WTC11 (cell line): ENCODE results near the gene UBR2. TPM values are rescaled to one million over a fixed set of nuclear protein-coding genes. Genes with fewer than 3 reads are reported as not detected.
"Not testable (repeated sequence)": the region's sequence is repeated elsewhere in the genome, so short reads cannot be mapped to it uniquely, and the experiment has no call there.

Experiments used
- ATAC-seq: fragments of 200-7000 bp; cut with Tn5 transposase; 2 replicates; pipeline ENCODE4 v1.10.0; 2021; ENCODE audit warnings: mild to moderate bottlenecking, moderate library complexity
- CTCF ChIA-PET: fragments of 300-600 bp; sonication (Branson Sonifier 250); formaldehyde crosslinking; loops from one replicate; lab custom pipeline; 2021; ENCODE audit warnings: antibody characterized with exemption; lab: Charles Lee
- POLR2A ChIA-PET: fragments of 350-600 bp; sonication (Branson Sonifier 250); formaldehyde crosslinking; loops from one replicate; lab custom pipeline; 2021; ENCODE audit warnings: antibody characterized with exemption; lab: Charles Lee
- DNase-seq: peaks from one replicate; pipeline ENCODE4 v3.0.0; 2021; ENCODE audit warnings: low spot score
- H3K27ac Mint-ChIP-seq: 2 replicates; pipeline ENCODE4 v1.8.0; 2021; ENCODE audit warnings: mixed read lengths
- H3K27me3 Mint-ChIP-seq: 2 replicates; pipeline ENCODE4 v1.8.0; 2021; ENCODE audit warnings: low read depth, mild to moderate bottlenecking, moderate library complexity, mixed read lengths
- H3K36me3 Mint-ChIP-seq: 2 replicates; pipeline ENCODE4 v1.8.0; 2021; ENCODE audit warnings: mixed read lengths
- H3K4me1 Mint-ChIP-seq: 2 replicates; pipeline ENCODE4 v1.8.0; 2022; ENCODE audit warnings: mixed read lengths
- H3K4me3 Mint-ChIP-seq: 2 replicates; pipeline ENCODE4 v1.8.0; 2021; ENCODE audit warnings: mild to moderate bottlenecking, moderate library complexity, mixed read lengths
- H3K9me3 Mint-ChIP-seq: 2 replicates; pipeline ENCODE4 v1.8.0; 2021; ENCODE audit warnings: mixed read lengths
- ATF3 ChIP-seq: sonication (generic); formaldehyde crosslinking; conservative IDR thresholded peaks from 2 replicates; pipeline ENCODE4 v1.8.1; 2022; ENCODE audit warnings: mild to moderate bottlenecking, missing genetic modification reagents
- FOXJ3 ChIP-seq: sonication (generic); formaldehyde crosslinking; IDR thresholded peaks from 2 replicates; pipeline ENCODE4 v1.9.0; 2021; ENCODE audit warnings: missing genetic modification reagents, mild to moderate bottlenecking, borderline replicate concordance
- FOXK1 ChIP-seq: sonication (generic); formaldehyde crosslinking; IDR thresholded peaks from 2 replicates; pipeline ENCODE4 v1.8.0; 2022; ENCODE audit warnings: mild to moderate bottlenecking, moderate library complexity, missing genetic modification reagents
- GABPB1 ChIP-seq: sonication (generic); formaldehyde crosslinking; IDR thresholded peaks from 2 replicates; pipeline ENCODE4 v1.8.1; 2023; ENCODE audit warnings: mild to moderate bottlenecking, missing genetic modification reagents
- HMGXB4 ChIP-seq: sonication (generic); formaldehyde crosslinking; IDR thresholded peaks from 2 replicates; pipeline ENCODE4 v1.8.1; 2023; ENCODE audit warnings: mild to moderate bottlenecking, moderate library complexity, missing genetic modification reagents
- IRF2 ChIP-seq: sonication (generic); formaldehyde crosslinking; IDR thresholded peaks from 2 replicates; pipeline ENCODE4 v1.8.0; 2022; ENCODE audit warnings: low read depth, missing genetic modification reagents, borderline replicate concordance
- MLX ChIP-seq: sonication (generic); formaldehyde crosslinking; IDR thresholded peaks from 2 replicates; pipeline ENCODE4 v1.8.1; 2023; ENCODE audit warnings: mild to moderate bottlenecking, missing genetic modification reagents, moderate library complexity
- MXD4 ChIP-seq: fragments of 250-450 bp; sonication (Bioruptor Pico); IDR thresholded peaks from 2 replicates; pipeline ENCODE4 v1.8.0; 2021; ENCODE audit warnings: mild to moderate bottlenecking, moderate library complexity, borderline replicate concordance
- RELA ChIP-seq: sonication (generic); formaldehyde crosslinking; IDR thresholded peaks from 2 replicates; pipeline ENCODE4 v1.8.1; 2022; ENCODE audit warnings: missing genetic modification reagents, mild to moderate bottlenecking, borderline replicate concordance
- SMAD4 ChIP-seq: sonication (generic); formaldehyde crosslinking; IDR thresholded peaks from 2 replicates; pipeline ENCODE4 v1.8.0; 2022; ENCODE audit warnings: mild to moderate bottlenecking, missing genetic modification reagents
- TP53 ChIP-seq: sonication (generic); formaldehyde crosslinking; IDR thresholded peaks from 2 replicates; pipeline ENCODE4 v1.8.1; 2023; ENCODE audit warnings: mild to moderate bottlenecking, missing genetic modification reagents
- ZNF121 ChIP-seq: sonication (generic); formaldehyde crosslinking; IDR thresholded peaks from 2 replicates; pipeline ENCODE4 v1.8.0; 2023; ENCODE audit warnings: missing genetic modification reagents
- ZNF219 ChIP-seq: sonication (generic); formaldehyde crosslinking; IDR thresholded peaks from 2 replicates; pipeline ENCODE4 v1.8.0; 2023; ENCODE audit warnings: missing genetic modification reagents, mild to moderate bottlenecking, borderline replicate concordance
- total RNA-seq: library from RNA; stranded (reverse); gene quantifications from 3 replicates; pipeline ENCODE4 v1.2.3, GENCODE V29; 2021
- TF ChIP-seq, protein P1 (sequence below): sonication (generic); formaldehyde crosslinking; IDR thresholded peaks from 2 replicates; pipeline ENCODE4 v1.8.1; 2023; ENCODE audit warnings: mild to moderate bottlenecking, missing genetic modification reagents, borderline replicate concordance
- TF ChIP-seq, protein P2 (sequence below): sonication (generic); formaldehyde crosslinking; IDR thresholded peaks from 2 replicates; pipeline ENCODE4 v1.8.0; 2023; ENCODE audit warnings: missing genetic modification reagents, mild to moderate bottlenecking, borderline replicate concordance
- TF ChIP-seq, protein P3 (sequence below): sonication (generic); formaldehyde crosslinking; IDR thresholded peaks from 2 replicates; pipeline ENCODE4 v1.8.1; 2023; ENCODE audit warnings: mild to moderate bottlenecking, missing genetic modification reagents

The UBR2 gene
- total RNA-seq, 1 experiment from 2014 or later: 18.8 TPM

- H3K27ac Mint-ChIP-seq, H3K4me3 Mint-ChIP-seq, H3K9me3 Mint-ChIP-seq, ATAC-seq, DNase-seq, H3K4me1 Mint-ChIP-seq, POLR2A ChIA-PET, H3K36me3 Mint-ChIP-seq: not testable (repeated sequence)
- peaks cover 16% of the 10 kb centered on the region for H3K27me3 Mint-ChIP-seq
- CTCF ChIA-PET: interaction anchor here (7.8 kb wide), 1 partner anchor 12 kb away, joined by 82 read pairs; no protein-coding TSS in a partner anchor
These were observed 4.6 kb upstream of the UBR2 start for GRCh38 chr6:42559276-42559675.

GRCh38 chr6:42561986-42562385 is 1.8 kb upstream of the UBR2 start:
- Mint-ChIP-seq H3K4me3 (no peak overlapping the region), H3K27me3 (peaks cover 4% of the 10 kb centered on the region; the same call in 1 of the 2 replicates), H3K36me3 (0 out of 2 replicates have a peak, but pooled peaks cover 5% of the 10 kb centered on the region), H3K9me3 (no peaks in the 10 kb centered on the region), H3K4me1 (peaks cover 8% of the 10 kb centered on the region), H3K27ac (no peak overlapping the region)
- TF ChIP-seq, protein P1, sequence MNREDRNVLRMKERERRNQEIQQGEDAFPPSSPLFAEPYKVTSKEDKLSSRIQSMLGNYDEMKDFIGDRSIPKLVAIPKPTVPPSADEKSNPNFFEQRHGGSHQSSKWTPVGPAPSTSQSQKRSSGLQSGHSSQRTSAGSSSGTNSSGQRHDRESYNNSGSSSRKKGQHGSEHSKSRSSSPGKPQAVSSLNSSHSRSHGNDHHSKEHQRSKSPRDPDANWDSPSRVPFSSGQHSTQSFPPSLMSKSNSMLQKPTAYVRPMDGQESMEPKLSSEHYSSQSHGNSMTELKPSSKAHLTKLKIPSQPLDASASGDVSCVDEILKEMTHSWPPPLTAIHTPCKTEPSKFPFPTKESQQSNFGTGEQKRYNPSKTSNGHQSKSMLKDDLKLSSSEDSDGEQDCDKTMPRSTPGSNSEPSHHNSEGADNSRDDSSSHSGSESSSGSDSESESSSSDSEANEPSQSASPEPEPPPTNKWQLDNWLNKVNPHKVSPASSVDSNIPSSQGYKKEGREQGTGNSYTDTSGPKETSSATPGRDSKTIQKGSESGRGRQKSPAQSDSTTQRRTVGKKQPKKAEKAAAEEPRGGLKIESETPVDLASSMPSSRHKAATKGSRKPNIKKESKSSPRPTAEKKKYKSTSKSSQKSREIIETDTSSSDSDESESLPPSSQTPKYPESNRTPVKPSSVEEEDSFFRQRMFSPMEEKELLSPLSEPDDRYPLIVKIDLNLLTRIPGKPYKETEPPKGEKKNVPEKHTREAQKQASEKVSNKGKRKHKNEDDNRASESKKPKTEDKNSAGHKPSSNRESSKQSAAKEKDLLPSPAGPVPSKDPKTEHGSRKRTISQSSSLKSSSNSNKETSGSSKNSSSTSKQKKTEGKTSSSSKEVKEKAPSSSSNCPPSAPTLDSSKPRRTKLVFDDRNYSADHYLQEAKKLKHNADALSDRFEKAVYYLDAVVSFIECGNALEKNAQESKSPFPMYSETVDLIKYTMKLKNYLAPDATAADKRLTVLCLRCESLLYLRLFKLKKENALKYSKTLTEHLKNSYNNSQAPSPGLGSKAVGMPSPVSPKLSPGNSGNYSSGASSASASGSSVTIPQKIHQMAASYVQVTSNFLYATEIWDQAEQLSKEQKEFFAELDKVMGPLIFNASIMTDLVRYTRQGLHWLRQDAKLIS (CRISPR knock-in tag): no peak
- TF ChIP-seq ATF3 (no peak), RELA (CRISPR knock-in tag) (no peak), MXD4 (CRISPR knock-in tag) (no peak), SMAD4 (CRISPR knock-in tag) (no peak), FOXK1 (CRISPR knock-in tag) (no peak), ZNF121 (no peak), MLX (no peak), GABPB1 (CRISPR knock-in tag) (no peak)
- TF ChIP-seq, protein P2, sequence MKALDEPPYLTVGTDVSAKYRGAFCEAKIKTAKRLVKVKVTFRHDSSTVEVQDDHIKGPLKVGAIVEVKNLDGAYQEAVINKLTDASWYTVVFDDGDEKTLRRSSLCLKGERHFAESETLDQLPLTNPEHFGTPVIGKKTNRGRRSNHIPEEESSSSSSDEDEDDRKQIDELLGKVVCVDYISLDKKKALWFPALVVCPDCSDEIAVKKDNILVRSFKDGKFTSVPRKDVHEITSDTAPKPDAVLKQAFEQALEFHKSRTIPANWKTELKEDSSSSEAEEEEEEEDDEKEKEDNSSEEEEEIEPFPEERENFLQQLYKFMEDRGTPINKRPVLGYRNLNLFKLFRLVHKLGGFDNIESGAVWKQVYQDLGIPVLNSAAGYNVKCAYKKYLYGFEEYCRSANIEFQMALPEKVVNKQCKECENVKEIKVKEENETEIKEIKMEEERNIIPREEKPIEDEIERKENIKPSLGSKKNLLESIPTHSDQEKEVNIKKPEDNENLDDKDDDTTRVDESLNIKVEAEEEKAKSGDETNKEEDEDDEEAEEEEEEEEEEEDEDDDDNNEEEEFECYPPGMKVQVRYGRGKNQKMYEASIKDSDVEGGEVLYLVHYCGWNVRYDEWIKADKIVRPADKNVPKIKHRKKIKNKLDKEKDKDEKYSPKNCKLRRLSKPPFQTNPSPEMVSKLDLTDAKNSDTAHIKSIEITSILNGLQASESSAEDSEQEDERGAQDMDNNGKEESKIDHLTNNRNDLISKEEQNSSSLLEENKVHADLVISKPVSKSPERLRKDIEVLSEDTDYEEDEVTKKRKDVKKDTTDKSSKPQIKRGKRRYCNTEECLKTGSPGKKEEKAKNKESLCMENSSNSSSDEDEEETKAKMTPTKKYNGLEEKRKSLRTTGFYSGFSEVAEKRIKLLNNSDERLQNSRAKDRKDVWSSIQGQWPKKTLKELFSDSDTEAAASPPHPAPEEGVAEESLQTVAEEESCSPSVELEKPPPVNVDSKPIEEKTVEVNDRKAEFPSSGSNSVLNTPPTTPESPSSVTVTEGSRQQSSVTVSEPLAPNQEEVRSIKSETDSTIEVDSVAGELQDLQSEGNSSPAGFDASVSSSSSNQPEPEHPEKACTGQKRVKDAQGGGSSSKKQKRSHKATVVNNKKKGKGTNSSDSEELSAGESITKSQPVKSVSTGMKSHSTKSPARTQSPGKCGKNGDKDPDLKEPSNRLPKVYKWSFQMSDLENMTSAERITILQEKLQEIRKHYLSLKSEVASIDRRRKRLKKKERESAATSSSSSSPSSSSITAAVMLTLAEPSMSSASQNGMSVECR (CRISPR knock-in tag): no peak
- ATAC-seq (no peak), DNase-seq (no peak)
- ChIA-PET POLR2A (no interaction called here), CTCF (interaction anchor here (7.8 kb wide), 1 partner anchor 15 kb away, joined by 82 read pairs; no protein-coding TSS in a partner anchor)

DNA sequence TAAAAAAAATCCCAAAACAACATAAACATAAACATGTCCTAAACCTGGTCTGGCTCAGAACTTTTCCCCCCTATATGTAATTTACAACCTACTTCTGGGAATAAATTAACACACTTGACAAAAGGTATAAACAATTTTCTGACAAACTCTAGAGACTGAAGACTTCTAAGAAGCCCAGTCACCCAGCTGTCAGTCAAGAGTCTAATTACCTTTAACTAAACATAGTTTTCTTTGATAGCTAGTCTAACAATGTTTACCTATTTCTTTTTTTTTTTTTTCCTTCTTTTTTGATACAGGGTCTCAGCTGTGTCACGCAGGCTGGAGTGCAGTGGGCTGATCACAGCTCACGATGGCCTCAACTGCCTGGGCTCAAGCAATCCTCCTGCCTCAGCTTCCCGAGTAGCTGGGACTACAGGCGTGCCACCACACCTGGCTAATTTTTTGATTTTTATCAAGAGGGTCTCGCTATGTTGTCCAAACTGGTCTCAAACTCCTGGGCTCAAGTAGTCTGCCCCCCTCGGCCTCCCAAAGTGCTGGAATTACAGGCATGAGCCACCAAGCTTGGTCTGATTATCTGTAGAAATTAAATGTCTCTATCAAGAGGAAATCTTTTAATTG is 932 bp upstream of the UBR2 start:
- peak overlapping the region; percentile 90; the same call in 1 of the 2 replicates for H3K4me3 Mint-ChIP-seq
- H3K9me3 Mint-ChIP-seq: no peaks in the 10 kb centered on the region
- no peak overlapping the region for H3K27ac Mint-ChIP-seq
- ChIA-PET POLR2A (interaction anchor here (2.0 kb wide), 1 partner anchor 110 kb away, joined by 16 read pairs; no protein-coding TSS in a partner anchor), CTCF (interaction anchor here (0.6 to 7.8 kb wide), 18 partner anchors 8 to 467 kb away, joined by 3 to 82 read pairs (median 5); no protein-coding TSS in a partner anchor)
- DNase-seq (no peak), ATAC-seq (no peak)
- H3K36me3 Mint-ChIP-seq: peaks cover 8% of the 10 kb centered on the region; the same call in 1 of the 2 replicates
- peaks cover 8% of the 10 kb centered on the region for H3K4me1 Mint-ChIP-seq
- H3K27me3 Mint-ChIP-seq: peaks cover 4% of the 10 kb centered on the region; the same call in 1 of the 2 replicates
- TF ChIP-seq FOXJ3 (CRISPR knock-in tag) (no peak), IRF2 (CRISPR knock-in tag) (no peak), ATF3 (no peak), HMGXB4 (CRISPR knock-in tag) (no peak), TP53 (CRISPR knock-in tag) (no peak), ZNF219 (CRISPR knock-in tag) (no peak)
- TF ChIP-seq, protein P3, sequence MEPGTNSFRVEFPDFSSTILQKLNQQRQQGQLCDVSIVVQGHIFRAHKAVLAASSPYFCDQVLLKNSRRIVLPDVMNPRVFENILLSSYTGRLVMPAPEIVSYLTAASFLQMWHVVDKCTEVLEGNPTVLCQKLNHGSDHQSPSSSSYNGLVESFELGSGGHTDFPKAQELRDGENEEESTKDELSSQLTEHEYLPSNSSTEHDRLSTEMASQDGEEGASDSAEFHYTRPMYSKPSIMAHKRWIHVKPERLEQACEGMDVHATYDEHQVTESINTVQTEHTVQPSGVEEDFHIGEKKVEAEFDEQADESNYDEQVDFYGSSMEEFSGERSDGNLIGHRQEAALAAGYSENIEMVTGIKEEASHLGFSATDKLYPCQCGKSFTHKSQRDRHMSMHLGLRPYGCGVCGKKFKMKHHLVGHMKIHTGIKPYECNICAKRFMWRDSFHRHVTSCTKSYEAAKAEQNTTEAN (CRISPR knock-in tag): no peak
